ENCODE results near the gene ERMAP. TPM values are rescaled to one million over a fixed set of nuclear protein-coding genes. Genes with fewer than 3 reads are reported as not detected.

ERMAP gene
- total RNA-seq, 1 donor from 2014 or later = 9.7 TPM

- no peak for DNase-seq
These were observed 59.1 kb downstream of the ERMAP start for GRCh38 chr1:42876009-42876408.

DNA sequence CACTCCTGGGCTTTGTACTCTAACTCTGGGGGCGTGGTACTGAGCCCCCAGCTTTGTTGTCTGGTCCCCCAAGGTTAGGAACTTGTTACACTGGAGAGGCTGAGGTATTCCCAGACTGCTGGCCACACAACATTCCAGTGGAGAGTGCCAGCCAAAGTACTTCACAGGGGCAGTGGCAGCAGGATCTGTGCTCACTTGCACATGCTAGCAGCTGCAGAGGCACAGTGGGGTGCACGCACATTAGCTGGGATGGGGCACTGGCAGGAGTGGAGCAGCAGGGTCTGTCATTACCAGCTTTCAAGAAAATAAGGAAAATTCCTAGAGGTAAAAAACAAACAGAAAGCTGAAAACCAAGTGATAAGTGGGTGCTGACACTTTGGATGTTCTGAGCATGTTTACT is 60.5 kb downstream of the ERMAP start:
- DNase-seq = no peak

- no peak for DNase-seq
These were observed 63.5 kb downstream of the ERMAP start for GRCh38 chr1:42880384-42880783.

- no peak for DNase-seq
These were observed 69.3 kb downstream of the ERMAP start for GRCh38 chr1:42886046-42886739.

DNA sequence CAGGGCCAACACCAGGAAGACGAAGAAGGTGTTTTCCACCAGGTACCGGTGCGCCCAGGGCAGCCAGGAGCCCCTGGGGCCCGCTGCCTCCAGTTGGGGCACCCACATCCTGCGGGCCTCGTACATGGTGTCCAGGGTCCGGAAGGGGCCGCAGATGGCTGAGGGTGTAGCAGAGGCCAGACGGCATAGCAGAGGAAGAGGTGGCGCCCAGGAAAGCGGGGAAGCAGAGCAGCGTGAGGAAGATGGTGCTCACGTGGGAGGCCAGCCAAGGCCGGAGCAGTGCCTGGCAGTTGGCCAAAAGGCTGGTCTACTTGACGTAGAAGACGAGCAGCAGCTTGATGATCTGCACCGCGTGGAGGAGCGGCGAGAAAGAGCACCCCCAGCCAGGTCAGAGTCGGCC is 69.9 kb downstream of the ERMAP start:
- DNase-seq = no peak

- DNase-seq = no peak
These were observed 70.4 kb downstream of the ERMAP start for GRCh38 chr1:42887366-42887765.

DNA sequence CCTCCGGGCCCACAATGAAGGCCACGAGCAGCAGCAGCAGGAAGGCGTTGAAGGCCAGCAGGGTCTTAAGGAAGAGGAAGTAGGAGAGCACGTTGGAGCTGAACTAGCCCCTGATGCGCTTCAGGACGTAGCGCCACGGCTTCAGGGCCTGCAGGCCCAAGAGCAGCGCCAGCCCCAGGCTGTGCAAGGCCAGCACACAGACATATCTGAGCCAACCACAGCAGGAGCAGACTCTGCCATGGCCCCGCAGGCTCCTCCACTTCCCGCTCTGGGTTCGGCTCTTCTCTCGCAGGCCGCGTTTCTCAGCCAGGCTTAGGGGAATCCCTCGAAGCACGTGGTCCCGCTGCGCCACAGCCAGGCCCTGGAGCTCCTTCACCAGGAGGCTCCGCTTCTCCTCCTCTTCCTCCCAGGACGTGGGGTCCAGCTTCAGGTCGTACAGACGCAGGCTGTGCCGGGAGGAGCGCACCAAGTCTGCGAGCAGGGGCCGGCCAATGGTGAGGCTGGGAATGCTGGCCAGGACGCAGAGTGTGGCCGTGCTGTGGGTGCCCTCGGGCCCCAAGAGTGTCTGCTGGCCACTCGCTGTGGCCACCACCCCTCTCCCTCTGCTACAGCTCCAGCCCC is 71.2 kb downstream of the ERMAP start:
- DNase-seq = no peak

DNA sequence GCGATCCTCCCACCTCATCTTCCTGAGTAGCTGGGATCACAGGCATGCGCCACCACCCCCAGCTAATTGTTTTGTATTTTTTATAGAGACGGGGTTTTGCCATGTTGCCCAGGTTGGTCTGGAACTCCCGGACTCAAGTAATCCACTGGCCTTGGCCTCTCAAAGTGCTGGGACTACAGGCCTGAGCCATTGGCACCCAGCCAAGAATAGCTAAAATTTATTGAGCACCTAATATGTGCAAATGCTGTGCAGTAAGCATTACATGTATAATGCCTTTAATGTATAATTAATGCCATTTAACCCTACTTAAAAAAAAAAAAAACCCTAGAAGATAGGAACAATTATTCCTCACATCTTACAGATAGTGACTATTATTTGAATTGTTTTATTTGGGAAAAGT is 72.3 kb downstream of the ERMAP start:
- DNase-seq = no peak

DNA sequence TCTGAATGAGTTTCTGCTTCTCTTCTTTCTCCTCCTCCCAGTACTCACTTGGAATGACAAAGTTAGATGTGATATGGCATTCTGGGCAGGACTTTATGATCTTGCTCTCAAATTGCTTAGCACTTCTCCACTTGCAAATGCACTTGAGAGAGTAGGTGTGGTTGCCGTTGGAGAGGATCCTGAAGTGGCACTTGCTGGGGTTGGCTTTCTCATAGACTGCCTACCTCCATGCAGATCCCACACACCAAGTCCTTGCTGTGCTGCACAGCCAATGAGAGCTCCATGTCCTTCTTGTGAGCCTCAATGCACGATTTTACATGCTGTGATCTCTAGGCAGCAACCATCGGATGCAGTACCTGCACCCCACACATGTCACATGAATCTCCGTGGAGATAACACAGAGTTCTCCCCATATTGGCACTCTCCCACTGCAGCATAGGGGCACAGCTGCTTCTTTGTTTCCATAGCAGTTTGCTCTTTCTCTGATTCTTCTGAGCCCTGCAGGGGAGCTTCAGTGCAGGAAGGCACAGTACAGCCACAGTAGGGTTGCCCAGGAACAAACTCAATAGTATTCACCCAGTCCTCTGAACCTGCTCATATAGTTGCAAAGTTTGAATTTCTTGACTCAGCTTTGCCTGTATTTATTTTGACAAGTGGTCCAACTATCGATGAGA is 74.7 kb downstream of the ERMAP start:
- DNase-seq = no peak

Other genes with a start within 250 kb of the ERMAP start
- gene PPIH, start 158.7 kb upstream of the ERMAP start, total RNA-seq = 22.6 and 26.8 TPM in 2 replicates
- gene YBX1, start 134.7 kb upstream of the ERMAP start, total RNA-seq = 555 and 1,168 TPM in 2 replicates
- 0.05 TPM in 1 of 2 replicates, not detected in the other for gene CLDN19, start 76.9 kb upstream of the ERMAP start, total RNA-seq
- gene P3H1, start 50.1 kb upstream of the ERMAP start, total RNA-seq = 111 and 217 TPM in 2 replicates
- gene C1orf50, start 49.9 kb upstream of the ERMAP start, total RNA-seq = 4.0 and 11.9 TPM in 2 replicates
- gene TMEM269, start 32.1 kb upstream of the ERMAP start, total RNA-seq = not detected in 2 replicates
- gene SVBP, start 275 bp downstream of the ERMAP start, total RNA-seq = 19.1 and 23.3 TPM in 2 replicates
- gene ZNF691, start 29.5 kb downstream of the ERMAP start, total RNA-seq = 8.5 and 17.0 TPM in 2 replicates
- gene SLC2A1, start 141.7 kb downstream of the ERMAP start, total RNA-seq = 28.6 and 38.3 TPM in 2 replicates

All from dermis blood vessel endothelial cell (primary cell).